ENCODE measurements around the gene PEX5L. TPM values are rescaled to one million over a fixed set of nuclear protein-coding genes. Genes with fewer than 3 reads are reported as not detected.

The PEX5L gene
- polyA plus RNA-seq, 2 of the 4 experiments (the other 2 are of a cell fraction): 0.06 to 0.08 TPM

- 51% methylated on average over 2 of the region's 2 CpGs for WGBS (ENCODE audit: missing lambda C conversion rate)
- Histone ChIP-seq H3K27ac (no peak overlapping the region), H3K9me3 (no peaks in the 10 kb centered on the region), H3K4me1 (no peaks in the 10 kb centered on the region), H3K4me3 (no peak overlapping the region), H3K4me2 (no peak overlapping the region)
- FAIRE-seq (no peak), ATAC-seq (no peak), DNase-seq (ENCODE audit: low read depth in 1 of 2, low spot score in 1 of 2) (no peak)
- TF ChIP-seq NPAS2 (CRISPR knock-in tag; IDR thresholded peaks at IDR 0.05; ENCODE audit: borderline replicate concordance): no peak
- no peak for TF ChIP-seq HEYL (CRISPR knock-in tag; IDR thresholded peaks at IDR 0.05)
- TF ChIP-seq TFCP2L1 (CRISPR knock-in tag; IDR thresholded peaks at IDR 0.05): no peak
- TF ChIP-seq E2F6 (IDR thresholded peaks at IDR 0.05; ENCODE audit: borderline replicate concordance, low read depth): no peak
- TF ChIP-seq CBX2 (IDR thresholded peaks at IDR 0.05; ENCODE audit: borderline replicate concordance, low read depth): no peak
- TF ChIP-seq BCL3 (IDR thresholded peaks at IDR 0.05): no peak
- TF ChIP-seq HOXB5 (CRISPR knock-in tag; IDR thresholded peaks at IDR 0.05): no peak
- no peak for TF ChIP-seq JUN (IDR thresholded peaks at IDR 0.05)
- TF ChIP-seq ZNF302 (CRISPR knock-in tag; IDR thresholded peaks at IDR 0.05): no peak
- no peak for TF ChIP-seq REST (IDR thresholded peaks at IDR 0.05)
- TF ChIP-seq CEBPB (IDR thresholded peaks at IDR 0.05): no peak
- TF ChIP-seq CHD4 (IDR thresholded peaks at IDR 0.05; ENCODE audit: borderline replicate concordance): no peak
- TF ChIP-seq SREBF2 (IDR thresholded peaks at IDR 0.05): no peak
- TF ChIP-seq ZSCAN20 (CRISPR knock-in tag; IDR thresholded peaks at IDR 0.05): no peak
- TF ChIP-seq CHD2 (IDR thresholded peaks at IDR 0.05; ENCODE audit: low read length, partially characterized antibody): no peak
- POLR2A ChIA-PET: no interaction called here
- CTCF ChIA-PET: no interaction called here
Measured at GRCh38 chr3:179958143-179958542, 78.6 kb downstream of the PEX5L start.

GRCh38 chr3:179957264-179957845 is 79.4 kb downstream of the PEX5L start:
- Histone ChIP-seq H3K4me2 (no peak overlapping the region), H3K27ac (no peak overlapping the region), H3K4me3 (no peak overlapping the region), H3K4me1 (no peaks in the 10 kb centered on the region), H3K9me3 (no peaks in the 10 kb centered on the region)
- no peak for FAIRE-seq
- POLR2A ChIA-PET: no interaction called here
- 10% methylated on average over 2 of the region's 2 CpGs for WGBS (ENCODE audit: missing lambda C conversion rate)
- TF ChIP-seq NFE2L2 (conservative IDR thresholded peaks at IDR 0.05; ENCODE audit: low read length) (no peak), TP53 (CRISPR knock-in tag; IDR thresholded peaks at IDR 0.05) (no peak), RARB (CRISPR knock-in tag; IDR thresholded peaks at IDR 0.05) (no peak), HOXB13 (CRISPR knock-in tag; IDR thresholded peaks at IDR 0.05; ENCODE audit: low read depth) (no peak), EP300 (IDR thresholded peaks at IDR 0.05) (no peak), CHD2 (IDR thresholded peaks at IDR 0.05; ENCODE audit: low read length, partially characterized antibody) (no peak), CBX8 (IDR thresholded peaks at IDR 0.05) (no peak), USF2 (IDR thresholded peaks at IDR 0.05) (no peak), FOSB (CRISPR knock-in tag; IDR thresholded peaks at IDR 0.05) (no peak), ZC3H11A (IDR thresholded peaks at IDR 0.05) (no peak), RNF2 (IDR thresholded peaks at IDR 0.05; ENCODE audit: borderline replicate concordance, low read depth) (no peak), TFCP2L1 (CRISPR knock-in tag; IDR thresholded peaks at IDR 0.05) (no peak), ZSCAN20 (CRISPR knock-in tag; IDR thresholded peaks at IDR 0.05) (no peak)
- no peak for DNase-seq (ENCODE audit: low read depth in 1 of 2, low spot score in 1 of 2)
- ATAC-seq: no peak
- CTCF ChIA-PET: interaction anchor here (0.6 kb wide), 1 partner anchor 12 kb away, joined by 3 read pairs; no protein-coding TSS in a partner anchor

Data from A549 (cell line).